Dermis blood vessel endothelial cell (primary cell): ENCODE data around the gene TPSB2. TPM values are rescaled to one million over a fixed set of nuclear protein-coding genes. Genes with fewer than 3 reads are reported as not detected.

Experiments used
- DNase-seq: peaks from one replicate; pipeline ENCODE4 v3.0.0; 2010
- total RNA-seq: library from RNA; depleted of rRNA; stranded (reverse); fragments of >200 nt; gene quantifications from 2 replicates; pipeline ENCODE4 v1.2.3, GENCODE V29; 2014

Gene TPSB2
- total RNA-seq, 1 donor from 2014 or later: not detected

DNA sequence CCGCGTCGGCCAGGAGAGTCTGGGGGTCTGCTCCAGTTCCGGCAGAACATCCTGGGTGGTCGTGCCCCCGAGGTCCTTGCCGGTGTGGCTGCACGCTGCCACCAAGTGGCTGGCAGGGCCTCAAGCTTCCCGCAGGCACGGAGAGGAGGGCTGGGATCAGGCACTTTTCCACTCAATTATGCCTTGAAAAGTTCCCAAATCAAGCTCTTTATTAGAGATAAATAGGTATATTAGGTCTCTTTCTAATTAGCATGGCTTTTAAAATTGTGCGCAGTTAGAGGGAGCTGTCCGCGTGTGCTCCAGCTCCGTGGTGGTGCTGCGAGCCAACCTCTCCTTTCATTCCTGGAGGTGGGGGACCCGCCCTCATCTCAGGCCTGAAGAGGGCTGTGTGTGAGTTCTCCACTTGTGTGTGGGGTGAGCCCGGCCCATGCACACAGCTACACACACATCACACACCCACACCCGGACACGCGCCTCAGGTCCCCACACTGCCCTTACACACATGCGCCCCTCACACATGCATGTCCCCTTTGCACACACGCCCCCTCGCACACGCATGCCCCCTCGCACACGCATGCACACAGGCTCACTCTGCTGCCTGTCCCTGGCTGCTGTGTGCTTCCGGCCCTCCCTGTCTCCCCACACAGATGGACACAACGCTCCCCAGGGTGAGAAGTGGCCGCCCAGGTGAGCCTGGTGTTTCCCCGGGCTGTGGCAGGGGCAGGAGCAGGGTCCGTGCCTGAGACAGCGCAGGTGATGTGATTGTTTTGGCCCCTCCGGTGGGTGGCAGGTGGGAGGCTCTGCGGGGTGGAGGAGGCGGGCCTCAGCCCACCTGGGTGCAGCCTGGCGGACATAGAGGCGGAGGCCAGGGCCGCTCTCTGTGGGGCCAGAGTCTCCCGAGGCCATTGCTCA is 48.3 kb downstream of the TPSB2 start:
- DNase-seq: no peak

GRCh38 chr16:1180549-1181403 is 49.2 kb downstream of the TPSB2 start:
- peak; percentile 8 for DNase-seq

Other genes with a start within 250 kb of the TPSB2 start
- gene SOX8, start 248.4 kb downstream of the TPSB2 start, total RNA-seq: 0.33 and 0.85 TPM in 2 replicates
- gene SSTR5, start 157.4 kb downstream of the TPSB2 start, total RNA-seq: 0.17 and 1.1 TPM in 2 replicates
- gene C1QTNF8, start 133.9 kb downstream of the TPSB2 start, total RNA-seq: not detected in 2 replicates
- gene CACNA1H, start 77.1 kb downstream of the TPSB2 start, total RNA-seq: 0.05 and 0.17 TPM in 2 replicates
- gene TPSG1, start 4.9 kb downstream of the TPSB2 start, total RNA-seq: not detected in 2 replicates
- gene TPSAB1, start 10.5 kb upstream of the TPSB2 start, total RNA-seq: not detected in 2 replicates
- not detected in 2 replicates for gene TPSD1, start 25.9 kb upstream of the TPSB2 start, total RNA-seq
- gene UBE2I, start 79.5 kb upstream of the TPSB2 start, total RNA-seq: 58.7 and 77.9 TPM in 2 replicates
- 1.3 and 1.4 TPM in 2 replicates for gene BAIAP3, start 103.5 kb upstream of the TPSB2 start, total RNA-seq
- 75.9 and 97.2 TPM in 2 replicates for gene TSR3, start 121.7 kb upstream of the TPSB2 start, total RNA-seq
- gene GNPTG, start 121.7 kb upstream of the TPSB2 start, total RNA-seq: 40.3 and 49.9 TPM in 2 replicates
- gene UNKL, start 184.5 kb upstream of the TPSB2 start, total RNA-seq: 8.2 and 14.5 TPM in 2 replicates
- 13.7 and 19.7 TPM in 2 replicates for gene UQCC4, start 190.6 kb upstream of the TPSB2 start, total RNA-seq
- not detected in 2 replicates for gene PERCC1, start 200.9 kb upstream of the TPSB2 start, total RNA-seq
- 0.09 and 0.34 TPM in 2 replicates for gene CCDC154, start 214.4 kb upstream of the TPSB2 start, total RNA-seq
- 69.9 and 96.7 TPM in 2 replicates for gene CLCN7, start 244.8 kb upstream of the TPSB2 start, total RNA-seq